Mesodermal cell (in vitro differentiated cells): ENCODE measurements around the gene FAAP100.

Experiments
- H3K27ac ChIP-seq: 2 replicates; pipeline ENCODE4 v1.7.0; 2013; ENCODE audit warnings: mild to moderate bottlenecking, low read depth, low read length, moderate library complexity; ENCODE audit not compliant: severe bottlenecking
- H3K36me3 ChIP-seq: 2 replicates; pipeline ENCODE4 v1.7.1; 2013; ENCODE audit warnings: mild to moderate bottlenecking, low read length, moderate library complexity; ENCODE audit not compliant: control insufficient read depth, insufficient read depth
- H3K4me1 ChIP-seq: one replicate; pipeline ENCODE4 v1.7.1; 2013; ENCODE audit warnings: mild to moderate bottlenecking, low read length; ENCODE audit not compliant: insufficient read depth, control insufficient read depth, poor library complexity, severe bottlenecking
- H3K4me3 ChIP-seq: 2 replicates; pipeline ENCODE4 v1.7.0; 2013; ENCODE audit warnings: low read length, control low read depth, mild to moderate bottlenecking; ENCODE audit not compliant: insufficient read depth, poor library complexity, severe bottlenecking; ENCODE audit errors: extremely low read depth
- H3K9me3 ChIP-seq: 2 replicates; pipeline ENCODE4 v1.7.1; 2013; ENCODE audit warnings: mild to moderate bottlenecking, low read length, moderate library complexity; ENCODE audit not compliant: control insufficient read depth
- WGBS, 2 experiments: methylation state at CpG; one replicate each; pipeline ENCODE4 v1.1.5; 2013; ENCODE audit warnings: missing lambda C conversion rate in 2 of 2; ENCODE audit not compliant: insufficient coverage in 2 of 2; 5-methylcytosine and 5-hydroxymethylcytosine counted together

FAAP100 gene

GRCh38 chr17:81565231-81565630 is 13.1 kb upstream of the FAAP100 start:
- 93 to 95% methylated on average over 16 of the region's 16 CpGs for WGBS, 2 experiments
- Histone ChIP-seq H3K9me3 (no peaks in the 10 kb centered on the region), H3K4me1 (peaks cover 61% of the 10 kb centered on the region), H3K4me3 (no peak overlapping the region), H3K27ac (no peak overlapping the region), H3K36me3 (peaks cover 87% of the 10 kb centered on the region)

DNA sequence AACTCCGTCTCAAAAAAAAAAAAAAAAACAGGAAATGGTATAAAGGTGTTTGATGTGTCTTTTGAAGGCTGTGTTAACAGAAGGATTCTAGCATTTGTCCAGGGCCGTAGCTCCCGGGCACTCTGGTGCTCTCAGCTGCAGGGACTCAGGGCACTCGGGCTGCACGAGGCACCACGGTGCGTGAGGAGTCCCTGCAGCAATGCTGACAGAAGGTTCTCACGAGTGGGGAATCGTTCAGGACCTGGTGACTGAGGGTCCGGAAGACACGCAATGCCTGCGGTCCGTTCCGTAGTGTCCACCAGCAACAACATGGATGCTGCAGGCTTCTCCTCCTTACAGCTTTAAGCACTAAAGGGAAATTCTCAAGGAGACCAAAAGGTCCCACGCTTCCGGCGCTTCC is 12.6 kb upstream of the FAAP100 start:
- H3K4me1 ChIP-seq, result peaks cover 60% of the 10 kb centered on the region
- no peak overlapping the region for H3K27ac ChIP-seq
- no peaks in the 10 kb centered on the region for H3K9me3 ChIP-seq
- H3K4me3 ChIP-seq, result no peak overlapping the region
- H3K36me3 ChIP-seq, result peaks cover 87% of the 10 kb centered on the region
- 97 to 99% methylated on average over 17 of the region's 17 CpGs for WGBS, 2 experiments

GRCh38 chr17:81563861-81564586 is 11.9 kb upstream of the FAAP100 start:
- Histone ChIP-seq H3K27ac (no peak overlapping the region), H3K9me3 (no peaks in the 10 kb centered on the region), H3K4me1 (peaks cover 61% of the 10 kb centered on the region), H3K36me3 (peaks cover 86% of the 10 kb centered on the region), H3K4me3 (no peak overlapping the region)
- WGBS, 2 experiments, result 89 to 95% methylated on average over 3 to 6 of the region's 10 CpGs

GRCh38 chr17:81561494-81561885 is 9.3 kb upstream of the FAAP100 start:
- WGBS, 2 experiments, result no CpG with 5 or more reads among the region's 4 CpGs
- Histone ChIP-seq H3K36me3 (peaks cover 92% of the 10 kb centered on the region), H3K27ac (no peak overlapping the region)

DNA sequence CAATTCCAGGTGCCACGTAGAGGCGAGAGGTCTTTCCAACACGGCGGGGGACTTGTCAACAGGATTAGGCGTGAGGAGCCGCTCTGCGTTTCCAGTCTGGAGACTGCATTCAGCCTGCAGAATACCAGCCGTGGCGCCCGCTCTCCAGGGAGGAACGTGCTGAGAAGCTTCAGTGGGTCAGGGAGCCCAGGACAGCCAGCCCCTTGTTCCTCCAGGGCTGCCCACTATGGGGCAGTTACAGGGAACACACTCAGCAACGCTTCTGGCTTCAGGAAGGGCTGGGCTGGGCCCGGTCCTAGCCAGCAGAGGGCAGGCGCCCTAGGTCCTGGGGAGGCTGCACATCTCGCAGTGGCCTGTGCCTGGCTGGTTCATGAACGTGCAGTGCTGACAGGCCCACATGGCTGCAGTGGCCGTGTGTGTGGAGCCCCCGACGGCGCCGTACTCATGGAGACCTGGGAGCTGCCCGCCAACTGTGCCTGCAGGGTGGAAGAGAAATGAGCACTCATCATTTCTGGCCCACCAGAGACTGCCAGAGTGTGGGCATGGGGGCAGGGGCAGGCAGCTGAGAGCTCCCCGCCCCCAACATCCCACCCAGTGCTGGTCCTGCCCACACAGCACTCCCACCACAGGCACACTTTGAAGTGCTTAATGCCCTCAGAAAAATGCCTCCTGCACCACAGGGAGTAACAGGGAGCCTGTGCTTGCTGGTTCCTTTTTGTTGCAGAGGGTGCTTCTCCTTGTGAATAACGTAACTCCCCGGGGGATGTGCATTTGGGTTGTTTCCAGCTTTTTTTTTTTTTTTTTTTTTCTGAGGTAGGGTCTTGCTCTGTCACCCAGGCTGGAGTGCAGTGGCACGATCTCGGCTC is 7.0 kb upstream of the FAAP100 start:
- 80 to 85% methylated on average over 21 to 25 of the region's 27 CpGs for WGBS, 2 experiments
- no peak overlapping the region for H3K4me3 ChIP-seq
- no peak overlapping the region for H3K27ac ChIP-seq
- H3K4me1 ChIP-seq, result peaks cover 30% of the 10 kb centered on the region
- no peaks in the 10 kb centered on the region for H3K9me3 ChIP-seq
- H3K36me3 ChIP-seq, result peaks cover 76% of the 10 kb centered on the region

More at GRCh38 chr17:81561494-81561885, 9.3 kb upstream of the FAAP100 start:
- H3K4me3 ChIP-seq, result no peak overlapping the region
- H3K9me3 ChIP-seq, result no peaks in the 10 kb centered on the region
- peaks cover 46% of the 10 kb centered on the region for H3K4me1 ChIP-seq

DNA sequence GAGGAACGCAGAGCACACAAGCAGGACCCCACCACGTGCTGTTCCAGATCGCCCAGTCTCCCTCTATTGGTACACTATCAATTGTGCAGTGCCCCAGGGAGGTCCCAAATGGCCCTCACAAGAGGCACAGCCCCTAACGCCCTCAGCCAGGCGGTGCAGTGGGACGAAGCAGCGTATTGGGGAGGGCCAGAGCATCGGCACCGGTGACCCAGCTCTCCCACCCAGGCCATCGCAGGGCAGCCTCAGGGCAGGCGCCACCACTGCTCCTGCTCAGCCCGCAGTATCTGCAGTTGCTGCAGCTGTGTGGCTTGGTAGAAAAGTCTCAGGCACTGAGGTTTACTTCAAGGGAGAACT is 5.9 kb upstream of the FAAP100 start:
- 96 to 97% methylated on average over 12 of the region's 12 CpGs for WGBS, 2 experiments
- peaks cover 39% of the 10 kb centered on the region for H3K4me1 ChIP-seq
- no peak overlapping the region for H3K27ac ChIP-seq
- no peaks in the 10 kb centered on the region for H3K9me3 ChIP-seq
- H3K36me3 ChIP-seq, result peaks cover 65% of the 10 kb centered on the region
- H3K4me3 ChIP-seq, result no peak overlapping the region

GRCh38 chr17:81557276-81558114 is 5.3 kb upstream of the FAAP100 start:
- Histone ChIP-seq H3K36me3 (peaks cover 60% of the 10 kb centered on the region), H3K27ac (no peak overlapping the region), H3K9me3 (no peaks in the 10 kb centered on the region), H3K4me3 (no peak overlapping the region), H3K4me1 (peaks cover 39% of the 10 kb centered on the region)
- WGBS, 2 experiments, result 96 to 97% methylated on average over 19 to 20 of the region's 21 CpGs

DNA sequence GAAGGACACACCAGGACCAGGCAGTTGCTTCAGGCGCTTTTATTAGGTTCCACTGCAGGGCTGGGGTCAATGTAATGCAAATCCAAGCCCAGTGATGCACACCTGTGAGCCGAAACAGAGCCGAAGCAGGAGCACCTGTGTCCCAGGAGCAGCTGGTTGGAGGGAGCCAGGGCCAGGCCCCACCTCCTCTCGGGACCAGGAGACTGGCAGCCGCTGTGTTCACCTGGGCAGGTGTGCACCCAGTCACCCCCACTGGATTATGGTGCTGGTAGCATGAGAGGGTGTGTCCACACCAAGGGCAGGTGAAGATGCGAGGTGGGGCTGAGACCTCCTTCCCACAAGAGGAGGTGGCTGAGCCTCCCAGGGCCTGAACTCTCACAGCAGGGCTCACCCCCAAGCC is 4.7 kb upstream of the FAAP100 start:
- peaks cover 53% of the 10 kb centered on the region for H3K36me3 ChIP-seq
- no peak overlapping the region for H3K27ac ChIP-seq

GRCh38 chr17:81556175-81556691 is 4.1 kb upstream of the FAAP100 start:
- 97 to 98% methylated on average over 3 to 9 of the region's 9 CpGs for WGBS, 2 experiments
- Histone ChIP-seq H3K9me3 (no peaks in the 10 kb centered on the region), H3K4me3 (no peak overlapping the region), H3K27ac (no peak overlapping the region), H3K36me3 (peaks cover 47% of the 10 kb centered on the region), H3K4me1 (peaks cover 37% of the 10 kb centered on the region)

More for the DNA sequence above, 4.7 kb upstream of the FAAP100 start:
- 89 to 96% methylated on average over 5 to 6 of the region's 6 CpGs for WGBS, 2 experiments
- peaks cover 39% of the 10 kb centered on the region for H3K4me1 ChIP-seq
- H3K9me3 ChIP-seq, result no peaks in the 10 kb centered on the region
- no peak overlapping the region for H3K4me3 ChIP-seq

- H3K9me3 ChIP-seq, result no peaks in the 10 kb centered on the region
- peaks cover 33% of the 10 kb centered on the region for H3K4me1 ChIP-seq
- peak overlapping the region; percentile 91 for H3K4me3 ChIP-seq
- 67 to 71% methylated on average over 21 to 24 of the region's 24 CpGs for WGBS, 2 experiments
- H3K36me3 ChIP-seq, result peaks cover 44% of the 10 kb centered on the region
- peak overlapping the region; percentile 76 for H3K27ac ChIP-seq
Measured at GRCh38 chr17:81553616-81554181, 1.5 kb upstream of the FAAP100 start.
